PC-3 (cell line): ENCODE results near the gene MKRN3. TPM values are rescaled to one million over a fixed set of nuclear protein-coding genes. Genes with fewer than 3 reads are reported as not detected.

ENCODE experiments used
- ATAC-seq: fragments of 200-7000 bp; cut with Tn5 transposase; 2 replicates; pipeline ENCODE4 v1.9.1; 2020; ENCODE audit warnings: mild to moderate bottlenecking, moderate library complexity
- BruUV-seq: library from RNA; stranded (reverse); fragments of 400-500 nt; replicated peaks from 2 replicates; lab custom pipeline; 2021; lab: Mats Ljungman, UMichigan
- CTCF ChIA-PET: fragments of 300-600 bp; sonication (Branson Sonifier 250); formaldehyde crosslinking; loops from one replicate; lab custom pipeline; 2022; ENCODE audit warnings: antibody characterized with exemption; lab: Charles Lee
- POLR2A ChIA-PET: fragments of 300-600 bp; sonication (Branson Sonifier 250); formaldehyde crosslinking; loops from one replicate; lab custom pipeline; 2022; ENCODE audit warnings: antibody characterized with exemption; ENCODE audit not compliant: unreplicated experiment; lab: Charles Lee
- DNase-seq: peaks from one replicate; pipeline ENCODE4 v3.0.0-alpha.2; 2015
- H2AFZ ChIP-seq: fragments of 300-600 bp; sonication (generic); 2 replicates; pipeline ENCODE4 v1.6.0; 2016; ENCODE audit warnings: antibody characterized with exemption, low read length
- H3F3A ChIP-seq: fragments of 300-600 bp; sonication (generic); one replicate; pipeline ENCODE4 v1.6.0; 2017; ENCODE audit warnings: antibody characterized with exemption, low read length, control low read depth, mild to moderate bottlenecking; ENCODE audit not compliant: unreplicated experiment
- H3K27ac ChIP-seq: fragments of 300-600 bp; sonication (generic); 2 replicates; pipeline ENCODE4 v1.5.1; 2016; ENCODE audit warnings: mild to moderate bottlenecking, low read length
- H3K27me3 ChIP-seq: fragments of 300-600 bp; sonication (generic); 2 replicates; pipeline ENCODE4 v1.6.1; 2016; ENCODE audit warnings: low read length, mixed read lengths
- H3K36me3 ChIP-seq: fragments of 300-600 bp; sonication (generic); 2 replicates; pipeline ENCODE4 v1.6.1; 2016; ENCODE audit warnings: low read depth, mixed run types, low read length, mixed read lengths
- H3K4me1 ChIP-seq: fragments of 300-600 bp; sonication (generic); 2 replicates; pipeline ENCODE4 v1.5.1; 2016; ENCODE audit warnings: low read length; ENCODE audit not compliant: insufficient read depth
- H3K4me2 ChIP-seq: fragments of 300-600 bp; sonication (generic); 2 replicates; pipeline ENCODE4 v1.6.0; 2016; ENCODE audit warnings: low read length
- H3K4me3 ChIP-seq: fragments of 300-600 bp; sonication (generic); 2 replicates; pipeline ENCODE4 v1.5.1; 2016; ENCODE audit warnings: mild to moderate bottlenecking, low read length, mixed read lengths
- H3K79me2 ChIP-seq: fragments of 300-600 bp; sonication (generic); 2 replicates; pipeline ENCODE4 v1.6.1; 2017; ENCODE audit warnings: low read length, mixed read lengths
- H3K9ac ChIP-seq: fragments of 300-600 bp; sonication (generic); 2 replicates; pipeline ENCODE4 v1.6.0; 2016; ENCODE audit warnings: mild to moderate bottlenecking, low read length
- H3K9me2 ChIP-seq: fragments of 300-600 bp; sonication (generic); replicated peaks from 2 replicates; pipeline ENCODE4 v1.6.1; 2016; ENCODE audit warnings: mixed run types, low read length, mixed read lengths
- H3K9me3 ChIP-seq: fragments of 300-600 bp; sonication (generic); 2 replicates; pipeline ENCODE4 v1.6.1; 2016; ENCODE audit warnings: low read length, mixed read lengths
- H4K20me1 ChIP-seq: fragments of 300-600 bp; sonication (generic); 2 replicates; pipeline ENCODE4 v1.6.1; 2016; ENCODE audit warnings: low read length, mixed read lengths
- CTCF ChIP-seq: fragments of 300-600 bp; sonication (generic); conservative IDR thresholded peaks from 2 replicates; pipeline ENCODE4 v1.5.1; 2017; ENCODE audit warnings: antibody characterized with exemption, low read depth, mild to moderate bottlenecking, low read length
- EZH2 ChIP-seq: fragments of 300-600 bp; sonication (generic); IDR thresholded peaks from one replicate; pipeline ENCODE4 v1.6.1; 2017; ENCODE audit warnings: antibody characterized with exemption, mild to moderate bottlenecking, low read length; ENCODE audit not compliant: unreplicated experiment
- EZH2phosphoT487 ChIP-seq: fragments of 300-600 bp; sonication (generic); IDR thresholded peaks from 2 replicates; pipeline ENCODE4 v1.6.1; 2018; ENCODE audit warnings: mild to moderate bottlenecking, antibody characterized with exemption, low read length, borderline replicate concordance
- intact Hi-C: fragments of 100-400 bp; cut with micrococcal nuclease; formaldehyde crosslinking; loops from 2 replicates; pipeline ENCODE4 v1.9.0; 2023
- total RNA-seq: library from RNA; depleted of rRNA; stranded (reverse); fragments of >200 nt; gene quantifications from 2 replicates; pipeline ENCODE4 v1.2.3, GENCODE V29; 2014

The MKRN3 gene
- total RNA-seq, 1 experiment from 2014 or later = 0.18 TPM

DNA sequence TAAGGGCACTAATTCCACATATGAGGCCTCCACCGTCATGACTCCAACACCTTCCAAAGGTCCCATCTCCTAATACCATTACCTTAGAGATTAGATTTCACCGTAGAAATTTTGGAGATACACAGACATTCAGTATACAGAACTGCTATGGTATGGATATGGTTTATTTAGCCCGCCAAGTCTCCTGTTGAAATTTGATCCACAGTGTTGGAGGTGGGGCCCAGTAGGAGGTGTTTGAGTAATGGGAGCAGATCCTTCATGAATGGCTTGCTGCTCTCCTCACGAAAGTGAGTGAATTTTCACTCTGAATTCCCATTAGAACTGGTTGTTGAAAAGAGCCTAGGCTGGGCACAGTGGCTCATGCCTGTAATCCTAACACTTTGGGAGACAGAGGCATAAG is 7.4 kb downstream of the MKRN3 start:
- DNase-seq (no peak), ATAC-seq (no peak)
- POLR2A ChIA-PET = interaction anchor here (0.5 kb wide), 1 partner anchor 1523 kb away, joined by 6 read pairs; no protein-coding TSS in a partner anchor
- no peaks in the 10 kb centered on the region for H3K9me2 ChIP-seq
- CTCF ChIA-PET = no interaction called here
- intact Hi-C loops = no loop called here
- H3K9me3 ChIP-seq = no peaks in the 10 kb centered on the region
- H3K4me2 ChIP-seq = no peak overlapping the region
- TF ChIP-seq EZH2 (no peak), CTCF (no peak), EZH2phosphoT487 (no peak)
- 0 out of 2 replicates have a peak, but pooled peaks cover 3% of the 10 kb centered on the region for H3K4me1 ChIP-seq
- H3K9ac ChIP-seq = no peak overlapping the region
- H3F3A ChIP-seq = no peaks in the 10 kb centered on the region
- H4K20me1 ChIP-seq = no peaks in the 10 kb centered on the region
- no TSS peak for BruUV-seq
- H3K27ac ChIP-seq = no peak overlapping the region
- no peak overlapping the region for H2AFZ ChIP-seq
- no peaks in the 10 kb centered on the region for H3K79me2 ChIP-seq
- H3K4me3 ChIP-seq = no peak overlapping the region
- H3K27me3 ChIP-seq = no peaks in the 10 kb centered on the region
- no peaks in the 10 kb centered on the region for H3K36me3 ChIP-seq

- Histone ChIP-seq H3K9me2 (no peaks in the 10 kb centered on the region), H4K20me1 (no peaks in the 10 kb centered on the region), H3K27me3 (no peaks in the 10 kb centered on the region), H3K4me3 (no peak overlapping the region), H3K9me3 (no peaks in the 10 kb centered on the region), H2AFZ (no peak overlapping the region), H3K79me2 (no peaks in the 10 kb centered on the region), H3K4me1 (0 out of 2 replicates have a peak, but pooled peaks cover 3% of the 10 kb centered on the region), H3K4me2 (no peak overlapping the region), H3K9ac (no peak overlapping the region), H3K27ac (no peak overlapping the region), H3F3A (no peaks in the 10 kb centered on the region), H3K36me3 (no peaks in the 10 kb centered on the region)
- no TSS peak for BruUV-seq
- ChIA-PET POLR2A (no interaction called here), CTCF (no interaction called here)
- intact Hi-C loops = no loop called here
- TF ChIP-seq CTCF (no peak), EZH2 (no peak), EZH2phosphoT487 (no peak)
- ATAC-seq (no peak), DNase-seq (no peak)
Measured at GRCh38 chr15:23574742-23575141, 9.3 kb downstream of the MKRN3 start.

DNA sequence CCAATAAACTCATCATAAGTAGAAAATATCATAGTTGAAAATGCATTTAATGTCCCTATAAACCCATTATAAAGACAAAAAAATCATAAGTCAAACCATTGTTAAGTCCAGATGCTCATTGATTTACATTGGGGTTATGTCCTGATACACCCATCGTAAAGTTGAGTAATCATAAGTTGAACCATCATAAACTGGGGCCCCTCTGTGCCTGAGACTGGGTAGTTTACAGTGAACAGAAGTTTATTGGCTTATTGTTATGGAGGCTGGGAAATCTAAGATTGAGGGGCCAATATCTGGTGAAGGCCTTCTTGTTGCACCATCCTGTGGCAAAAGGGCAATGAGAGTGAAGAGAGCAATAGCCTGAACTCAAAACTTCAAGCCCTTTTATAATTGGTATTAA is 10.6 kb downstream of the MKRN3 start:
- Histone ChIP-seq H3K4me1 (no peaks in the 10 kb centered on the region), H3K9ac (no peak overlapping the region), H2AFZ (no peak overlapping the region), H3K79me2 (no peaks in the 10 kb centered on the region), H3K27ac (no peak overlapping the region), H3K4me2 (no peak overlapping the region), H3F3A (no peaks in the 10 kb centered on the region), H3K36me3 (no peaks in the 10 kb centered on the region), H4K20me1 (no peaks in the 10 kb centered on the region), H3K27me3 (no peaks in the 10 kb centered on the region), H3K9me3 (no peaks in the 10 kb centered on the region), H3K9me2 (no peaks in the 10 kb centered on the region), H3K4me3 (no peak overlapping the region)
- CTCF ChIA-PET = no interaction called here
- POLR2A ChIA-PET = no interaction called here
- DNase-seq (no peak), ATAC-seq (no peak)
- TF ChIP-seq EZH2phosphoT487 (no peak), EZH2 (no peak), CTCF (no peak)
- intact Hi-C loops = no loop called here
- BruUV-seq = no TSS peak
